Progenitor cell of endocrine pancreas (in vitro differentiated cells): ENCODE data around the gene SLC44A5. TPM values are rescaled to one million over a fixed set of nuclear protein-coding genes. Genes with fewer than 3 reads are reported as not detected.

Experiments
- DNase-seq: peaks from one replicate; pipeline ENCODE4 v3.0.0; 2021; ENCODE audit warnings: low spot score; ENCODE audit not compliant: unreplicated experiment
- H3K27ac Mint-ChIP-seq: 2 replicates; pipeline ENCODE4 v1.8.0; 2021; ENCODE audit warnings: mild to moderate bottlenecking, moderate library complexity, mixed read lengths
- H3K27me3 Mint-ChIP-seq: 2 replicates; pipeline ENCODE4 v1.8.0; 2021; ENCODE audit warnings: mixed read lengths
- H3K36me3 Mint-ChIP-seq: 2 replicates; pipeline ENCODE4 v1.8.0; 2022; ENCODE audit warnings: mixed read lengths; ENCODE audit not compliant: insufficient read depth
- H3K4me1 Mint-ChIP-seq: 2 replicates; pipeline ENCODE4 v1.8.0; 2021; ENCODE audit warnings: low read depth, mixed read lengths
- H3K4me3 Mint-ChIP-seq: 2 replicates; pipeline ENCODE4 v1.8.0; 2021; ENCODE audit warnings: low read depth, mild to moderate bottlenecking, moderate library complexity, mixed read lengths
- H3K9me3 Mint-ChIP-seq: 2 replicates; pipeline ENCODE4 v1.8.0; 2021; ENCODE audit warnings: low read depth, mixed read lengths
- CTCF ChIP-seq: fragments of 200-600 bp; sonication (generic); IDR thresholded peaks from one replicate; pipeline ENCODE4 v1.5.0; 2021; ENCODE audit warnings: antibody characterized with exemption, mild to moderate bottlenecking; ENCODE audit not compliant: unreplicated experiment
- total RNA-seq: library from RNA; stranded (reverse); gene quantifications from 2 replicates; pipeline ENCODE4 v1.2.1, GENCODE V29; 2021

The SLC44A5 gene
- total RNA-seq, 1 donor from 2014 or later = 8.8 TPM

- H3K4me3 Mint-ChIP-seq = no peak overlapping the region
- H3K9me3 Mint-ChIP-seq = no peaks in the 10 kb centered on the region
- H3K27ac Mint-ChIP-seq = no peak overlapping the region
- no peak for DNase-seq
- H3K4me1 Mint-ChIP-seq = no peaks in the 10 kb centered on the region
- peaks cover 4% of the 10 kb centered on the region for H3K27me3 Mint-ChIP-seq
- TF ChIP-seq CTCF = no peak
- H3K36me3 Mint-ChIP-seq = no peaks in the 10 kb centered on the region
Measured at GRCh38 chr1:75166821-75167220, 444.1 kb downstream of the SLC44A5 start.

- Mint-ChIP-seq H3K27ac (no peak overlapping the region), H3K36me3 (no peaks in the 10 kb centered on the region), H3K27me3 (peaks cover 4% of the 10 kb centered on the region), H3K9me3 (no peaks in the 10 kb centered on the region), H3K4me3 (no peak overlapping the region), H3K4me1 (no peaks in the 10 kb centered on the region)
- TF ChIP-seq CTCF = no peak
- no peak for DNase-seq
Measured at GRCh38 chr1:75165264-75165663, 445.6 kb downstream of the SLC44A5 start.

- no peak for TF ChIP-seq CTCF
- Mint-ChIP-seq H3K27ac (no peak overlapping the region), H3K4me3 (no peak overlapping the region), H3K4me1 (no peaks in the 10 kb centered on the region), H3K27me3 (peaks cover 3% of the 10 kb centered on the region), H3K36me3 (no peaks in the 10 kb centered on the region), H3K9me3 (peaks cover 9% of the 10 kb centered on the region)
- no peak for DNase-seq
Measured at GRCh38 chr1:75159154-75159553, 451.8 kb downstream of the SLC44A5 start.

Other genes with a start within 250 kb of the SLC44A5 start
- gene ACADM, start 113.6 kb upstream of the SLC44A5 start, total RNA-seq = 60.1 and 61.2 TPM in 2 replicates
- 86.4 and 98.5 TPM in 2 replicates for gene RABGGTB, start 175.1 kb upstream of the SLC44A5 start, total RNA-seq
- gene MSH4, start 185.8 kb upstream of the SLC44A5 start, total RNA-seq = 0.55 and 0.57 TPM in 2 replicates